ENCODE data around the gene C1QTNF9B. TPM values are rescaled to one million over a fixed set of nuclear protein-coding genes. Genes with fewer than 3 reads are reported as not detected.

C1QTNF9B gene
- total and polyA plus RNA-seq, 2 donors (not counting 1 experiment from before 2014, with no cell fraction given): not detected

- intact Hi-C loops (cut with micrococcal nuclease): no loop called here
- TF ChIP-seq CTCF (IDR thresholded peaks at IDR 0.05): no peak
- no peak for TF ChIP-seq EZH2 (IDR thresholded peaks at IDR 0.05; ENCODE audit: borderline replicate concordance, insufficient read depth, low read depth, low read length, poor library complexity, severe bottlenecking)
- Histone ChIP-seq H3K27ac (ENCODE audit: low read length in 2 of 2) (no peak overlapping the region), H3K4me3 (ENCODE audit: control extremely low read depth in 1 of 5, extremely low read depth in 1 of 5, insufficient read depth in 1 of 5, low read depth in 2 of 5, low read length in 4 of 5) (no peak overlapping the region), H3K9me3 (ENCODE audit: control extremely low read depth in 1 of 3, control insufficient read depth in 2 of 3, insufficient read depth in 1 of 3, low read length in 2 of 3) (no peaks in the 10 kb centered on the region), H3K9ac (ENCODE audit: low read length) (no peak overlapping the region), H2AFZ (ENCODE audit: insufficient read depth, low read depth, low read length, poor library complexity, severe bottlenecking) (no peak overlapping the region), H3K79me2 (ENCODE audit: control insufficient read depth, insufficient read depth, low read length) (no peaks in the 10 kb centered on the region), H3K4me2 (replicated peaks; ENCODE audit: low read depth, low read length, poor library complexity, severe bottlenecking) (no peak overlapping the region), H3K4me1 (ENCODE audit: control insufficient read depth in 2 of 2, insufficient read depth in 2 of 2, low read length in 2 of 2) (peaks cover 0 to 5% of the 10 kb centered on the region in 2 donors), H3K36me3 (replicated peaks in 1 of 2; ENCODE audit: control extremely low read depth in 1 of 2, control insufficient read depth in 1 of 2, extremely low read depth in 1 of 2, insufficient read depth in 2 of 2, low read length in 1 of 2) (peaks cover 0 to 7% of the 10 kb centered on the region in 2 experiments), H4K20me1 (ENCODE audit: control insufficient read depth, insufficient read depth, low read length, poor library complexity, severe bottlenecking) (no peaks in the 10 kb centered on the region), H3K27me3 (replicated peaks in 1 of 4; ENCODE audit: control extremely low read depth in 1 of 4, control insufficient read depth in 3 of 4, insufficient read depth in 4 of 4, low read length in 3 of 4) (no peaks in the 10 kb centered on the region)
- Mint-ChIP-seq H3K27me3 (no peaks in the 10 kb centered on the region), H3K9me3 (ENCODE audit: insufficient read depth) (no peaks in the 10 kb centered on the region), H3K4me3 (no peak overlapping the region), H3K4me1 (peaks cover 9% of the 10 kb centered on the region), H3K27ac (no peak overlapping the region)
- DNase-seq (no peak), ATAC-seq (ENCODE audit: low read depth) (no peak)
- POLR2A ChIA-PET: interaction anchor here (0.7 kb wide), 1 partner anchor 456 kb away, joined by 3 read pairs; no protein-coding TSS in a partner anchor
- CTCF ChIA-PET: interaction anchor here (1.7 kb wide), 1 partner anchor 391 kb away, joined by 3 read pairs; no protein-coding TSS in a partner anchor
- WGBS (ENCODE audit: insufficient coverage): 86% methylated on average over 2 of the region's 5 CpGs
Measured at GRCh38 chr13:23858546-23858945, 38.8 kb downstream of the C1QTNF9B start.

DNA sequence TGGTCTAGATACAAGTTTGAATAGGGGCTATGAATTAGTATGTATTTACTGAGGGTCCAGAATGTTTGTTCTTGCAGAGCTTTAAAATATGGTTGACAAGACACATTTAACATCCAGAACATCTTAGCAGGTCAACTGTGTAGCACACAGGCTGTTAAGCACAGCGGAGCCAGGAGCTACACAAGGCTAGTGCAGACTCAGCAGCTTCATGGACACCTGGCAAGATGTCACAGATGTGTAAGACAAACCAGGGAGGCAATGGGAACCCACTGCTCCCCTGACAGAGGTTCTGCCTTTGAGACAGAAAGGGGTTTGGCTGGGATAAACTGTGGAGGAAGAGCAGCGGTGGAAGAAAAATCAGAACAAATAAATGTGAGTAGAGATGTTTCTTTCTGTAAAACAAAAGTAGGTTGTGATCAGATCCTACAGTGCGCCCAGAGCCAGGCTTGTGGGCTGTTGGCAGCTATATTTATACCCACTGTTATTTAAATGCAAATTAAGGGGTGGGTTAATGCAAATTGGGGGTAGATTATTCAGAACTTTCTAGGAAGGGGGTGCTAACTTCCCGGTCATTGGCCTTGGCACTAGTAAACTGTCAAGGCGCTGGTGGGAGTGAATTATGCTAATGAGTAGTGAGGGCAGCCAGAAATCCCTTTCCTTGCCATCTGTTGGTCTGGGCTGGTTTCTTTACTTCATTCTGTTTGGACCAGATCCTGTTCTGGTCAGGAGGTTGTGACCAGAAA lies 41.1 kb downstream of the C1QTNF9B start:
- H3K27me3 ChIP-seq (replicated peaks in 1 of 4; ENCODE audit: control extremely low read depth in 1 of 4, control insufficient read depth in 3 of 4, insufficient read depth in 4 of 4, low read length in 3 of 4): no peaks in the 10 kb centered on the region
- H4K20me1 ChIP-seq (ENCODE audit: control insufficient read depth, insufficient read depth, low read length, poor library complexity, severe bottlenecking): no peaks in the 10 kb centered on the region
- intact Hi-C loops (cut with micrococcal nuclease): no loop called here
- H3K4me1 ChIP-seq (ENCODE audit: control insufficient read depth in 2 of 2, insufficient read depth in 2 of 2, low read length in 2 of 2): peaks cover 0 to 5% of the 10 kb centered on the region in 2 donors
- ChIA-PET CTCF (no interaction called here), POLR2A (no interaction called here)
- Mint-ChIP-seq H3K27me3 (no peaks in the 10 kb centered on the region), H3K27ac (no peak overlapping the region), H3K4me1 (peaks cover 9% of the 10 kb centered on the region), H3K9me3 (ENCODE audit: insufficient read depth) (no peaks in the 10 kb centered on the region), H3K4me3 (no peak overlapping the region)
- peaks cover 0 to 7% of the 10 kb centered on the region in 2 experiments for H3K36me3 ChIP-seq (replicated peaks in 1 of 2; ENCODE audit: control extremely low read depth in 1 of 2, control insufficient read depth in 1 of 2, extremely low read depth in 1 of 2, insufficient read depth in 2 of 2, low read length in 1 of 2)
- no peak overlapping the region for H3K4me3 ChIP-seq (ENCODE audit: control extremely low read depth in 1 of 5, extremely low read depth in 1 of 5, insufficient read depth in 1 of 5, low read depth in 2 of 5, low read length in 4 of 5)
- ATAC-seq (ENCODE audit: low read depth) (no peak), DNase-seq (no peak)
- no peaks in the 10 kb centered on the region for H3K79me2 ChIP-seq (ENCODE audit: control insufficient read depth, insufficient read depth, low read length)
- H3K4me2 ChIP-seq (replicated peaks; ENCODE audit: low read depth, low read length, poor library complexity, severe bottlenecking): no peak overlapping the region
- H3K9me3 ChIP-seq (ENCODE audit: control extremely low read depth in 1 of 3, control insufficient read depth in 2 of 3, insufficient read depth in 1 of 3, low read length in 2 of 3): no peaks in the 10 kb centered on the region
- H3K9ac ChIP-seq (ENCODE audit: low read length): no peak overlapping the region
- 81% methylated on average over 4 of the region's 5 CpGs for WGBS (ENCODE audit: insufficient coverage)
- no peak overlapping the region for H3K27ac ChIP-seq (ENCODE audit: low read length in 2 of 2)
- no peak overlapping the region for H2AFZ ChIP-seq (ENCODE audit: insufficient read depth, low read depth, low read length, poor library complexity, severe bottlenecking)
- TF ChIP-seq EZH2 (IDR thresholded peaks at IDR 0.05; ENCODE audit: borderline replicate concordance, insufficient read depth, low read depth, low read length, poor library complexity, severe bottlenecking): no peak
- no peak for TF ChIP-seq CTCF (IDR thresholded peaks at IDR 0.05)
